ENCODE measurements around the gene MFN2.

GRCh38 chr1:11984576-11984975 is 4.3 kb downstream of the MFN2 start:
- TF ChIP-seq, protein P1, sequence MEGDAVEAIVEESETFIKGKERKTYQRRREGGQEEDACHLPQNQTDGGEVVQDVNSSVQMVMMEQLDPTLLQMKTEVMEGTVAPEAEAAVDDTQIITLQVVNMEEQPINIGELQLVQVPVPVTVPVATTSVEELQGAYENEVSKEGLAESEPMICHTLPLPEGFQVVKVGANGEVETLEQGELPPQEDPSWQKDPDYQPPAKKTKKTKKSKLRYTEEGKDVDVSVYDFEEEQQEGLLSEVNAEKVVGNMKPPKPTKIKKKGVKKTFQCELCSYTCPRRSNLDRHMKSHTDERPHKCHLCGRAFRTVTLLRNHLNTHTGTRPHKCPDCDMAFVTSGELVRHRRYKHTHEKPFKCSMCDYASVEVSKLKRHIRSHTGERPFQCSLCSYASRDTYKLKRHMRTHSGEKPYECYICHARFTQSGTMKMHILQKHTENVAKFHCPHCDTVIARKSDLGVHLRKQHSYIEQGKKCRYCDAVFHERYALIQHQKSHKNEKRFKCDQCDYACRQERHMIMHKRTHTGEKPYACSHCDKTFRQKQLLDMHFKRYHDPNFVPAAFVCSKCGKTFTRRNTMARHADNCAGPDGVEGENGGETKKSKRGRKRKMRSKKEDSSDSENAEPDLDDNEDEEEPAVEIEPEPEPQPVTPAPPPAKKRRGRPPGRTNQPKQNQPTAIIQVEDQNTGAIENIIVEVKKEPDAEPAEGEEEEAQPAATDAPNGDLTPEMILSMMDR (IDR thresholded peaks at IDR 0.05), result no peak
- TF ChIP-seq POLR2AphosphoS5 (IDR thresholded peaks at IDR 0.05) (no peak), POLR2A (IDR thresholded peaks at IDR 0.05) (no peak)
